ENCODE data around the gene CADPS2.

CADPS2 gene

DNA sequence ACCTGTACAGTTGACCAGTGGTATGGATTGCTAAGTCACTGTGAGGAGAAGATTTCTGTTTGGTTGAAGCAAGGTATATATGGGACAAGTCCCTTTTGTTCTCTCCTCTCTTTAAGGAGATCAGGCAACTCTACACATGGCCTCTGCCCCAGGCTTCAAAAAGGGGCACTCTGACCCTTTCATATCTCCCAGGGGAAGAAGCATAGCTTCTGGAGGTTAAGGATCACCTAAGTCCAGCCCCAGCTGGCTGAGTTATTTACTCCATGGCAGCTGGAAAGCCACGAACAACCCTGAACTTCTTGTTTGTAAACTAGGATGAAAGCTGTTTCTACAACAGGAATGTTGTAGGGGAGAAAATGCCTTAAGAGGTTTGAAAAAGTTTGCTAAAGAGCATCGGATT, 452.5 kb downstream of the CADPS2 start:
- H3K4me1 ChIP-seq (ENCODE audit: control insufficient read depth, insufficient read depth, low read length, poor library complexity, severe bottlenecking), result no peaks in the 10 kb centered on the region
- 70 to 71% methylated on average over 1 of the region's 2 CpGs for WGBS, 2 experiments (ENCODE audit: insufficient coverage in 2 of 2)
- H3K9me3 ChIP-seq (ENCODE audit: control insufficient read depth, low read length), result no peaks in the 10 kb centered on the region
- H3K36me3 ChIP-seq (ENCODE audit: control insufficient read depth, insufficient read depth, low read length), result no peaks in the 10 kb centered on the region
- no peak overlapping the region for H3K27ac ChIP-seq (ENCODE audit: low read depth, low read length, severe bottlenecking)
- no peak overlapping the region for H3K4me3 ChIP-seq (ENCODE audit: extremely low read depth, insufficient read depth, low read length, poor library complexity, severe bottlenecking)

DNA sequence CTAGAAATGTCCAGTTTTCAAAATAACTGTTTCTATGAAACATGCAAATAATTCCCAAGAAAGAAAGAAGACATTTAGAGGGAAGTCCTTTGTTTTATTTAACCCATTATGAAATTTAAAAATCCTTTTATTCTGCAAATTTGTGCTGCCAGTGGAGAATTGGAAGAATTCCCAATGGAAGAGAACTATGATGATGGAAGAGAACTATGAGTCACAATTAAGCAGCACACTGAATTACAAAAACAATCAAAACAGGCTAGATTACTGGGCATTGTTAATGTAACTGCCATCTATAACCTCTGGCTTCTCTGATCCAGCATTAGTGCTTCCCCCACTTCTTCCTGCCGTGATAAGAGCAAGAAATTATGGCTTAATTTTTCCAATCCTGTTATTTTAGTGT, 455.6 kb downstream of the CADPS2 start:
- WGBS, 2 experiments (ENCODE audit: insufficient coverage in 2 of 2), result no CpG with 5 or more reads among the region's 1 CpG
- Histone ChIP-seq H3K4me1 (ENCODE audit: control insufficient read depth, insufficient read depth, low read length, poor library complexity, severe bottlenecking) (no peaks in the 10 kb centered on the region), H3K9me3 (ENCODE audit: control insufficient read depth, low read length) (no peaks in the 10 kb centered on the region), H3K27ac (ENCODE audit: low read depth, low read length, severe bottlenecking) (no peak overlapping the region), H3K36me3 (ENCODE audit: control insufficient read depth, insufficient read depth, low read length) (no peaks in the 10 kb centered on the region), H3K4me3 (ENCODE audit: extremely low read depth, insufficient read depth, low read length, poor library complexity, severe bottlenecking) (no peak overlapping the region)

DNA sequence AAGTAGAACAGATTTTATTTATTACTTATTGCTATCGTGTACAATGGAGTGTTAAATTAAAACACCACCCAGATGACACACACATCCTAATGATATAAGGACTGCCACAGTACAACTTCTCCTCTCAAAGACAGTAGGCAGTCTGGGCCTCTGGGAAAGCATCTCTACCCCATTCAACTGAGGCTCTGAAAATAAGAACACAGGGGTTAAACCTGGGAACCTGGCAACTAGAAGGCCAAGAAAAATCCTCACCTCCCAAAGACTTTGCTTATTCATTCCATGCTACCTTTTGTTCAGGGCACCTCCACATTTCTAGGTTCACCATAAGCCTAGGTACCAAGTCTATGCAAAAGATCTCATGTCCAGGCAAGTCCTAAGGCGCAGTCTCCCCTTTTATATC, 456.3 kb downstream of the CADPS2 start:
- Histone ChIP-seq H3K4me1 (ENCODE audit: control insufficient read depth, insufficient read depth, low read length, poor library complexity, severe bottlenecking) (no peaks in the 10 kb centered on the region), H3K27ac (ENCODE audit: low read depth, low read length, severe bottlenecking) (no peak overlapping the region), H3K4me3 (ENCODE audit: extremely low read depth, insufficient read depth, low read length, poor library complexity, severe bottlenecking) (no peak overlapping the region), H3K9me3 (ENCODE audit: control insufficient read depth, low read length) (no peaks in the 10 kb centered on the region), H3K36me3 (ENCODE audit: control insufficient read depth, insufficient read depth, low read length) (no peaks in the 10 kb centered on the region)
- WGBS, 2 experiments (ENCODE audit: insufficient coverage in 2 of 2), result no CpG with 5 or more reads among the region's 2 CpGs

DNA sequence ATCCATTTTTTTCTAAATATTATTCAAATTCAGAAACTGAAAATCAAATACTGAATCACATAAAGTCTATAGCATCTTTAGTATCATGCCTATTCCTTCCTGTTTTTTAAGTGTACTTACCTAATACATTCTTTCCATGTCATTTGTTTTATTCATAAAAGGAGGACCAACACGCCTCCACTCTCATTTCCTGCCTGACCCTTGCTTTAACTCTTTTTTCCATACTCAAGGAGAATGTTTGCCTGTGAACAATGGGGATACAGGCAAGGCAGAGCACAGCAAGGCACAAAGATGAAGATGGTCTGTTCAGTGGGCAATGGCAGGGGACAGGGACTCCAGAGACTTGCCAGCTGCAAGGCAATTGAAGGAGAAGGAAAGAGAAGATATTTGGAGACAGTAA, 460.5 kb downstream of the CADPS2 start:
- Histone ChIP-seq H3K9me3 (ENCODE audit: control insufficient read depth, low read length) (no peaks in the 10 kb centered on the region), H3K36me3 (ENCODE audit: control insufficient read depth, insufficient read depth, low read length) (no peaks in the 10 kb centered on the region), H3K27ac (ENCODE audit: low read depth, low read length, severe bottlenecking) (no peak overlapping the region), H3K4me3 (ENCODE audit: extremely low read depth, insufficient read depth, low read length, poor library complexity, severe bottlenecking) (no peak overlapping the region), H3K4me1 (ENCODE audit: control insufficient read depth, insufficient read depth, low read length, poor library complexity, severe bottlenecking) (no peaks in the 10 kb centered on the region)
- WGBS, 2 experiments (ENCODE audit: insufficient coverage in 2 of 2), result 83% methylated on average over 1 of the region's 1 CpG; no CpG with 5 or more reads in 1 of the 2 experiments

DNA sequence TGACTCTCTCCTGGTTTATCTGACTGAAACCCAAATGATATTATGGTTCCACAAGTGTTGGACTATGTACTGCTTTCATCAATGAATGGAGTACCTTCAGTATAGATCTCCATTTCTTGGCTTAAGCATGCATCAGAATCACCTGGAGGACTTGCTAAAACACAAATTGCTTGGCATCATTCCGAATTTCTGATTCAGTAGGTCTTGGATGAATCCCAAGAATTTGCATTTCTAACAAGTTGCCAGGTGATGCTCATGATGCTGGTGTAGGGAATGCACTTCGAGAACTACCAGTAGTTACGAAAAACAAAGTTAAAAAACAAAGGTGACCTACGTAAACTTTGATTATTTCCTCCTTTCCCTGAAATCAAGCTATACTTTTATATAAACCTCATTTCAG, 462.7 kb downstream of the CADPS2 start:
- WGBS, 2 experiments (ENCODE audit: insufficient coverage in 2 of 2), result 78 to 90% methylated on average over 1 to 3 of the region's 4 CpGs
- H3K9me3 ChIP-seq (ENCODE audit: control insufficient read depth, low read length), result no peaks in the 10 kb centered on the region
- H3K4me1 ChIP-seq (ENCODE audit: control insufficient read depth, insufficient read depth, low read length, poor library complexity, severe bottlenecking), result no peaks in the 10 kb centered on the region

DNA sequence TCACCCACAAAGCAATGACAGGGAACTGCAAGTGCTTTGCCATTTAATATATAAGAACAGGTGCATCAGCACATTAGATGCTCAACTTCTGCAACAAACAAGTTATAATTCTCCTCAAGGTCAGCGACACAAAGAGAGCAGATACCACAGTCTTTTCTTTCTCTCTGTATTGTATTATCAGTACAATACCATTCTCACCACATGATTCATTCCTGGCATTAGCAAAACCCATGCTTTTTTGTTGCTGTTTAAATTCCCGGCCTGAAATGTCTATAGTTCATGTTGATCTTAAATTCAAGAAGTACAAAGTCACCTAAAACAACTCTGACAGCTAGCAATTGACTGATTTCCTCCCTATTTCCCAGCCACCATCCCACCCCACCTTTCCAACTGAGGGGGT, 469.9 kb downstream of the CADPS2 start:
- Histone ChIP-seq H3K4me1 (ENCODE audit: control insufficient read depth, insufficient read depth, low read length, poor library complexity, severe bottlenecking) (peaks cover 4% of the 10 kb centered on the region), H3K36me3 (ENCODE audit: control insufficient read depth, insufficient read depth, low read length) (no peaks in the 10 kb centered on the region), H3K4me3 (ENCODE audit: extremely low read depth, insufficient read depth, low read length, poor library complexity, severe bottlenecking) (no peak overlapping the region), H3K27ac (ENCODE audit: low read depth, low read length, severe bottlenecking) (no peak overlapping the region), H3K9me3 (ENCODE audit: control insufficient read depth, low read length) (no peaks in the 10 kb centered on the region)
- 56% methylated on average over 1 of the region's 2 CpGs for WGBS, 2 experiments (ENCODE audit: insufficient coverage in 2 of 2)

More for the DNA sequence above, 462.7 kb downstream of the CADPS2 start:
- no peak overlapping the region for H3K27ac ChIP-seq (ENCODE audit: low read depth, low read length, severe bottlenecking)
- no peak overlapping the region for H3K4me3 ChIP-seq (ENCODE audit: extremely low read depth, insufficient read depth, low read length, poor library complexity, severe bottlenecking)
- H3K36me3 ChIP-seq (ENCODE audit: control insufficient read depth, insufficient read depth, low read length), result no peaks in the 10 kb centered on the region

DNA sequence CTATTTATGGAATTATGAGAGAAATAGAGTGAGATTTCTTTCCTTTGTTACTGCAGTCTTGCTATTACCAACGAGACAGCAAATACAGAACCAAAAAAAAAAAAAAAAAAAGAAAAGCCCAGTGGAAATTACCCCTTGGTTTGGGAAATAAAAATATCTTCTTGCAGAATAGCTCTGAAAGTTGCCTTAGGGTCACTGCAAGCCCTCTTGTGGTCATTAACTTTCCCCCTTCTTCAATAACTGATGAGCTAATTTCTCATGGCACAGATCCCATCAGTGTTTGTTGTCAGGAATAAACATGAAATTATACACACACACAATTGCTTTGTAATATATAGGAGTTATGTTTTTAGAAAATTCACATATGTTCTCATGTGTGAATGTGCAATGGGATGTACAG, 470.8 kb downstream of the CADPS2 start:
- Histone ChIP-seq H3K27ac (ENCODE audit: low read depth, low read length, severe bottlenecking) (no peak overlapping the region), H3K4me3 (ENCODE audit: extremely low read depth, insufficient read depth, low read length, poor library complexity, severe bottlenecking) (no peak overlapping the region), H3K36me3 (ENCODE audit: control insufficient read depth, insufficient read depth, low read length) (no peaks in the 10 kb centered on the region), H3K4me1 (ENCODE audit: control insufficient read depth, insufficient read depth, low read length, poor library complexity, severe bottlenecking) (peaks cover 4% of the 10 kb centered on the region), H3K9me3 (ENCODE audit: control insufficient read depth, low read length) (no peaks in the 10 kb centered on the region)
- no CpG with 5 or more reads among the region's 1 CpG for WGBS, 2 experiments (ENCODE audit: insufficient coverage in 2 of 2)

DNA sequence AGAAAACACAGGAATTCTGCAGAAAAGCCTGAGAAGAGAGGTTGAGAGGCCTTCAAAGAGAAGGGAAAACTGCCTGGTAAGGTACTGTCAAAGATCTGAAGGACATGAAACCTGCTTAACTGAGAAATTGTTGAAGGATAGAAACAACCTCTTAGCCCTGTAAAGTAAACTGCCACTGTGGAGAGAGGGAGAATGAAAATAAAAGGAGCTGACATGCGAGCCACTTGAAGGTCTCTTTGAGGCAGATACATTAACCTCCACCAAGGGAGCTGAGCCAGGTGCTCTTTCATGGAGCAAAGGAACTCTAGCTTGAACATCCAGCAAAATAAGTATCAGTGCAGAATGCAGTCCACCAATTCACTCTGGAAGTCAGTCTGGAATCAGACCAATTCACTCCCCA, 472.9 kb downstream of the CADPS2 start:
- Histone ChIP-seq H3K27ac (ENCODE audit: low read depth, low read length, severe bottlenecking) (peak overlapping the region; percentile 38), H3K4me1 (ENCODE audit: control insufficient read depth, insufficient read depth, low read length, poor library complexity, severe bottlenecking) (peaks cover 4% of the 10 kb centered on the region), H3K36me3 (ENCODE audit: control insufficient read depth, insufficient read depth, low read length) (no peaks in the 10 kb centered on the region), H3K9me3 (ENCODE audit: control insufficient read depth, low read length) (no peaks in the 10 kb centered on the region), H3K4me3 (ENCODE audit: extremely low read depth, insufficient read depth, low read length, poor library complexity, severe bottlenecking) (no peak overlapping the region)
- WGBS, 2 experiments (ENCODE audit: insufficient coverage in 2 of 2), result no CpG with 5 or more reads among the region's 1 CpG

DNA sequence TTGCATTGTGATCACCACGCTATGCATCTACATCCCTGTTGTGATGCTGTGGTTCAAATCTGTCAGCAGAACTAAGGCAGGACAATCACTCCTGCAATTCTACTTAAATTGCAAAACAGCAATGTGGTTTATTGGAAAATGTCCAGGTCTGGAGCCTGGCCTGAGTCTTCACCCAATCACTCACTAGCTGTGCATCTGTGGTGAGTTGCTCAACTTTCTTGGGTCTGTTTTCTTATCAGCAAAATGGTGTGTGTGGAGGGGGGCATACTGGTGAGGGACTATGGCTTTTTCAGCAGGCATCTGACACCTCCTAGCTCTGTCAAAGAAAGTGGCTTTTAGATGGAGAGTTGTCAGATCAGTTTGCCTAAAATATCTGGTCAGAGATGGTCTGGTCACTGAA, 473.4 kb downstream of the CADPS2 start:
- H3K27ac ChIP-seq (ENCODE audit: low read depth, low read length, severe bottlenecking), result peak overlapping the region; percentile 43
- H3K4me1 ChIP-seq (ENCODE audit: control insufficient read depth, insufficient read depth, low read length, poor library complexity, severe bottlenecking), result peaks cover 4% of the 10 kb centered on the region
- H3K4me3 ChIP-seq (ENCODE audit: extremely low read depth, insufficient read depth, low read length, poor library complexity, severe bottlenecking), result no peak overlapping the region
- H3K9me3 ChIP-seq (ENCODE audit: control insufficient read depth, low read length), result no peaks in the 10 kb centered on the region
- WGBS, 2 experiments (ENCODE audit: insufficient coverage in 2 of 2), result 100% methylated on average over 1 of the region's 1 CpG; no CpG with 5 or more reads in 1 of the 2 experiments
- no peaks in the 10 kb centered on the region for H3K36me3 ChIP-seq (ENCODE audit: control insufficient read depth, insufficient read depth, low read length)

DNA sequence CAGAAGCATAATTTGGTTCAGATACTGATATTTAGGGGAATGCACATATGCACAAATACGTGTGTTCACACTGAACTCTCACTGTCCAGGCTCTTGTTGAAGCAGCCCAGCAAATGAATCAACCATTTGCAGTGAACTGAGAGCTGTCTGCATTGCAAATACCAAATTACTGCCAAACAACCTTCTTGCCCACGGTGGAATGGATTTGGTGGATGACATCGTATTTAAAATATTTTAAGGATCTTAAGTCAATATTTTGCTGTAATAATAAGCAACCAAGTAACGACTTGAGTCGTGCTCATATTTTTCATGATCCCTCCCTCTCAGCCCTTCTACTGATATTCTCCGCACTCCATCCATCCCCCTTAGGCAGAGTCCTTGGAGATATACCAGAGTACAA, 473.8 kb downstream of the CADPS2 start:
- no peaks in the 10 kb centered on the region for H3K36me3 ChIP-seq (ENCODE audit: control insufficient read depth, insufficient read depth, low read length)
- H3K27ac ChIP-seq (ENCODE audit: low read depth, low read length, severe bottlenecking), result peak overlapping the region; percentile 43
- peaks cover 4% of the 10 kb centered on the region for H3K4me1 ChIP-seq (ENCODE audit: control insufficient read depth, insufficient read depth, low read length, poor library complexity, severe bottlenecking)
- H3K4me3 ChIP-seq (ENCODE audit: extremely low read depth, insufficient read depth, low read length, poor library complexity, severe bottlenecking), result no peak overlapping the region
- H3K9me3 ChIP-seq (ENCODE audit: control insufficient read depth, low read length), result no peaks in the 10 kb centered on the region
- WGBS, 2 experiments (ENCODE audit: insufficient coverage in 2 of 2), result 88% methylated on average over 1 of the region's 6 CpGs; no CpG with 5 or more reads in 1 of the 2 experiments

DNA sequence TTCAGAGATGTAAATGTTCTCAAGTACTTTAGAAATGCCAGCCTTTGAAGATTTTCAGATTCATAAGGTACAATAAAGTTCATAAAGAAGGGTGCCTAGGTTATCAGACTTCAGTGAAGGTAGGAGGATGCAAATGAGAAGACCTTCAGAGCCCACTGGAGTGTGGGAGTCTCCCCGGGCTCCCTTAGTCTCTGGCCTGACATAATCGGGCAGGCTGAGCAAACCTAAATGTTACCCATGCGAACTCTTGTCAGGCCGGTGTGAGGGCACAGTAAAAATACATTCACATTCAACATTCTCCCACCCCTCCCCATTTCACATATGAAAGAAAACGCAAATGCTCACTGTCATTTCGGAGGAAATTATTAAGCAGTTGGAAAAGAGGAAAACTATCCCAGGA, 479.1 kb downstream of the CADPS2 start:
- Histone ChIP-seq H3K36me3 (ENCODE audit: control insufficient read depth, insufficient read depth, low read length) (no peaks in the 10 kb centered on the region), H3K27ac (ENCODE audit: low read depth, low read length, severe bottlenecking) (no peak overlapping the region), H3K4me1 (ENCODE audit: control insufficient read depth, insufficient read depth, low read length, poor library complexity, severe bottlenecking) (peaks cover 2% of the 10 kb centered on the region), H3K4me3 (ENCODE audit: extremely low read depth, insufficient read depth, low read length, poor library complexity, severe bottlenecking) (no peak overlapping the region), H3K9me3 (ENCODE audit: control insufficient read depth, low read length) (no peaks in the 10 kb centered on the region)
- 10 to 45% methylated on average over 2 to 6 of the region's 6 CpGs for WGBS, 2 experiments (ENCODE audit: insufficient coverage in 2 of 2)
